GM12878 (cell line): ENCODE results near the gene ADCYAP1R1. TPM values are rescaled to one million over a fixed set of nuclear protein-coding genes. Genes with fewer than 3 reads are reported as not detected.

Experiments used
- ATAC-seq: fragments of 200-7000 bp; cut with Tn5 transposase; 3 replicates; pipeline ENCODE4 v1.9.1; 2020; ENCODE audit warnings: mild to moderate bottlenecking, moderate library complexity
- BruUV-seq: library from RNA; stranded (reverse); fragments of 400-500 nt; replicated peaks from 2 replicates; lab custom pipeline; 2021; lab: Mats Ljungman, UMichigan
- CTCF ChIA-PET: fragments of 300-600 bp; sonication (Branson Sonifier 250); formaldehyde crosslinking; extraction: SDS; loops from one replicate; lab custom pipeline; 2021; ENCODE audit warnings: inconsistent platforms; lab: Yijun Ruan, JAX
- POLR2A ChIA-PET: fragments of 350-600 bp; formaldehyde crosslinking; extraction: SDS; loops from one replicate; lab custom pipeline; 2021; ENCODE audit warnings: inconsistent platforms; lab: Charles Lee
- RAD21 ChIA-PET: fragments of 300-600 bp; sonication (Branson Sonifier 250); formaldehyde crosslinking; loops from one replicate; lab custom pipeline; 2023; ENCODE audit warnings: antibody characterized with exemption; ENCODE audit not compliant: unreplicated experiment; lab: Charles Lee
- SMC1A ChIA-PET: fragments of 300-600 bp; sonication (Branson Sonifier 250); formaldehyde crosslinking; loops from one replicate; lab custom pipeline; 2023; ENCODE audit not compliant: unreplicated experiment, uncharacterized antibody; lab: Charles Lee
- DNase-seq: peaks from one replicate; pipeline ENCODE4 v3.0.0-alpha.2; 2011; ENCODE audit warnings: low read depth, low spot score
- FAIRE-seq: peaks from 3 replicates; lab custom pipeline; 2011; peaks lifted over from hg19 to GRCh38; lab: Jason Lieb, UNC
- H2AFZ ChIP-seq: 2 replicates; pipeline ENCODE4 v1.6.0; 2011; ENCODE audit warnings: low read depth, low read length, control low read depth; ENCODE audit not compliant: control insufficient read depth
- H3K27ac ChIP-seq: 2 replicates; pipeline ENCODE4 v1.5.1; 2011; ENCODE audit warnings: control low read depth; ENCODE audit not compliant: control insufficient read depth, insufficient read depth
- H3K27me3 ChIP-seq, 2 experiments: replicated peaks in 1 of 2; 2 replicates each; pipeline versions ENCODE4 v1.6.0 to v1.6.1; 2011; ENCODE audit warnings: low read length in 1 of 2; ENCODE audit not compliant: control insufficient read depth in 2 of 2, insufficient read depth in 2 of 2
- H3K36me3 ChIP-seq, 2 experiments: 2 replicates each; pipeline ENCODE4 v1.5.1; 2011; ENCODE audit warnings: low read length in 1 of 2; ENCODE audit not compliant: control insufficient read depth in 2 of 2, insufficient read depth in 2 of 2
- H3K4me1 ChIP-seq: 2 replicates; pipeline ENCODE4 v1.6.1; 2011; ENCODE audit warnings: mild to moderate bottlenecking, low read length, moderate library complexity, mixed read lengths; ENCODE audit not compliant: control insufficient read depth, insufficient read depth
- H3K4me2 ChIP-seq: 2 replicates; pipeline ENCODE4 v1.6.0; 2011; ENCODE audit warnings: control low read depth; ENCODE audit not compliant: control insufficient read depth, insufficient read depth
- H3K4me3 ChIP-seq: fragments of 200-600 bp; sonication (generic); 2 replicates; pipeline ENCODE4 v1.5.1; 2016
- H3K79me2 ChIP-seq: 2 replicates; pipeline ENCODE4 v1.6.0; 2011; ENCODE audit warnings: low read length; ENCODE audit not compliant: control insufficient read depth, insufficient read depth
- H3K9ac ChIP-seq: 2 replicates; pipeline ENCODE4 v1.8.0; 2011; ENCODE audit warnings: low read length, control low read depth, mixed read lengths; ENCODE audit not compliant: control insufficient read depth, insufficient read depth
- H3K9me3 ChIP-seq: replicated peaks from 3 replicates; pipeline ENCODE4 v1.5.1; 2011; ENCODE audit warnings: mild to moderate bottlenecking, low read length; ENCODE audit not compliant: control insufficient read depth, insufficient read depth
- H4K20me1 ChIP-seq: 2 replicates; pipeline ENCODE4 v1.6.0; 2011; ENCODE audit not compliant: control insufficient read depth, insufficient read depth
- ASH2L ChIP-seq: fragments of 300-600, 200-600 bp; sonication (generic); IDR thresholded peaks from 2 replicates; pipeline ENCODE4 v1.6.1; 2017; ENCODE audit warnings: low read depth, mild to moderate bottlenecking, borderline replicate concordance
- FOXM1 ChIP-seq: IDR thresholded peaks from 2 replicates; pipeline ENCODE4 v1.6.1; 2012; ENCODE audit warnings: low read depth, mild to moderate bottlenecking, inconsistent platforms, low read length, moderate library complexity
- HDAC6 ChIP-seq: fragments of 200-600 bp; sonication (generic); IDR thresholded peaks from one replicate; pipeline ENCODE4 v1.8.0; 2017; ENCODE audit warnings: antibody characterized with exemption; ENCODE audit not compliant: unreplicated experiment
- MEF2B ChIP-seq: fragments of 450-650 bp; IDR thresholded peaks from 2 replicates; pipeline ENCODE4 v1.6.1; 2018; ENCODE audit warnings: mild to moderate bottlenecking, moderate library complexity; ENCODE audit not compliant: partially characterized antibody, poor library complexity, severe bottlenecking
- NRF1 ChIP-seq: conservative IDR thresholded peaks from 2 replicates; pipeline ENCODE4 v1.6.1; 2011; ENCODE audit warnings: mild to moderate bottlenecking, low read depth, low read length, improper control_type of control experiment
- POU2F2 ChIP-seq: IDR thresholded peaks from 3 replicates; pipeline ENCODE4 v1.6.1; 2011; ENCODE audit warnings: low read depth, mild to moderate bottlenecking, low read length, borderline replicate concordance
- SREBF2 ChIP-seq: IDR thresholded peaks from 2 replicates; pipeline ENCODE4 v1.6.1; 2012; ENCODE audit warnings: mild to moderate bottlenecking, low read length
- STAT3 ChIP-seq: IDR thresholded peaks from 2 replicates; pipeline ENCODE4 v1.6.1; 2011; ENCODE audit warnings: low read depth, low read length, improper control_type of control experiment
- TBL1XR1 ChIP-seq: IDR thresholded peaks from 2 replicates; pipeline ENCODE4 v1.6.1; 2012; ENCODE audit warnings: low read depth, low read length, improper control_type of control experiment
- ZNF207 ChIP-seq: fragments of 450-650 bp; IDR thresholded peaks from 2 replicates; pipeline ENCODE4 v1.6.1; 2014; ENCODE audit warnings: antibody characterized with exemption, mild to moderate bottlenecking, borderline replicate concordance
- ZSCAN29 ChIP-seq: fragments of 450-650 bp; IDR thresholded peaks from 2 replicates; pipeline ENCODE4 v1.6.1; 2017; ENCODE audit warnings: mild to moderate bottlenecking, moderate library complexity
- WGBS: methylation state at CpG from one replicate; pipeline ENCODE4 v1.1.6; 2016; ENCODE audit warnings: low lambda C conversion rate; ENCODE audit not compliant: insufficient replicate concordance, insufficient coverage; ENCODE audit errors: missing lambda C conversion rate; 5-methylcytosine and 5-hydroxymethylcytosine counted together
- in situ Hi-C: fragments of 300-500 bp; cut with MboI; formaldehyde crosslinking; loops from 9 replicates; pipeline ENCODE4 v1.14.3; 2018; ENCODE audit warnings: mixed read lengths
- intact Hi-C: fragments of 100-400 bp; cut with micrococcal nuclease; formaldehyde crosslinking; loops from one replicate; pipeline ENCODE4 v1.14.2; 2022; ENCODE audit not compliant: unreplicated experiment
- polyA plus RNA-seq, 11 experiments: library from polyadenylated mRNA; depleted of rRNA in 4 of 11; unstranded in 6 of 11; stranded (reverse) in 5 of 11; fragments of >200 nt; fragmentation: Nextera tagmentation in 4 of 11; fragmentation: Illumina TruSeq in 1 of 11; extraction: Ambion mirVana in 4 of 11; extraction: Trizol in 1 of 11; gene quantifications; 1 replicate in 1 of 11; 2 replicates in 10 of 11; pipeline versions ENCODE4 v1.2.1 to v1.2.3, GENCODE V29; 2011 to 2016; ENCODE audit warnings: inconsistent platforms in 2 of 11, missing spikeins in 2 of 11, low read depth in 1 of 11
- total RNA-seq, 4 experiments: library from RNA; depleted of rRNA in 3 of 4; stranded (reverse); fragments of >200 nt in 3 of 4; fragmentation: Illumina TruSeq in 1 of 4; extraction: Trizol in 1 of 4; gene quantifications; 2 replicates each; pipeline versions ENCODE4 v1.2.1 to v1.2.3, GENCODE V29; 2013 to 2021
- TF ChIP-seq, protein P1 (sequence below): IDR thresholded peaks from 2 replicates; pipeline ENCODE4 v1.6.1; 2011; ENCODE audit warnings: low read depth, low read length, improper control_type of control experiment, borderline replicate concordance
- TF ChIP-seq, protein P2 (sequence below): IDR thresholded peaks from 2 replicates; pipeline ENCODE4 v1.6.1; 2012; ENCODE audit warnings: mild to moderate bottlenecking, low read depth, low read length
- TF ChIP-seq, protein P3 (sequence below): fragments of 450-650 bp; formaldehyde crosslinking; IDR thresholded peaks from 2 replicates; pipeline ENCODE4 v1.5.0; 2022; ENCODE audit warnings: mild to moderate bottlenecking, missing genetic modification characterization

Gene ADCYAP1R1
- total and polyA plus RNA-seq, 10 of the 15 experiments (the other 5 are each of a cell fraction or from before 2014, with no cell fraction given): not detected

- no peak for TF ChIP-seq POU2F2
- TF ChIP-seq MEF2B: no peak
- no peak for TF ChIP-seq STAT3
- TF ChIP-seq NRF1: no peak
Measured at GRCh38 chr7:31020161-31020560, 31.9 kb upstream of the ADCYAP1R1 start (continued).

DNA sequence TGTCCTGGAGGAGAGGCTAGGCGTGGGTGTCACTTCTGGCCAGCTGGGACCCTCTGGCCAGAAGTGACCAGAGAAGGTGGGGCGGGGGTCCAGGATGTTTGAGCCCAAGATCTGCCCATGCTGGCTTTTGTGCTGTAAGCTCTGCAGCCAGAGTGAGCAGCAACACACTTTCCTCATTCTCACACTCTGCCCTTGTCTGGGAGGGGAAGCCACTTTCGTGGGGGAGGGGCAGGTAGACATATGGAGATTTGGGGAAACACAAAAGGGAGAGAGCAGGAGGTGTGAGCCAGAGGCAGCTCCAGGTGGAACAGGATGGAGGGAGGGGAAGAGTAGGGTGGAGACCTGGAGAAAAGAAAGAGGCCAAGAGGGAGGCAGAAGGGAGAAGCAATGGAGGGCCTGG, 31.5 kb upstream of the ADCYAP1R1 start:
- TF ChIP-seq SREBF2 (no peak), HDAC6 (no peak), ZNF207 (no peak), ASH2L (no peak), ZSCAN29 (no peak), FOXM1 (no peak), TBL1XR1 (no peak)
- TF ChIP-seq, protein P1, sequence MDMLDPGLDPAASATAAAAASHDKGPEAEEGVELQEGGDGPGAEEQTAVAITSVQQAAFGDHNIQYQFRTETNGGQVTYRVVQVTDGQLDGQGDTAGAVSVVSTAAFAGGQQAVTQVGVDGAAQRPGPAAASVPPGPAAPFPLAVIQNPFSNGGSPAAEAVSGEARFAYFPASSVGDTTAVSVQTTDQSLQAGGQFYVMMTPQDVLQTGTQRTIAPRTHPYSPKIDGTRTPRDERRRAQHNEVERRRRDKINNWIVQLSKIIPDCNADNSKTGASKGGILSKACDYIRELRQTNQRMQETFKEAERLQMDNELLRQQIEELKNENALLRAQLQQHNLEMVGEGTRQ: no peak
- TF ChIP-seq, protein P2, sequence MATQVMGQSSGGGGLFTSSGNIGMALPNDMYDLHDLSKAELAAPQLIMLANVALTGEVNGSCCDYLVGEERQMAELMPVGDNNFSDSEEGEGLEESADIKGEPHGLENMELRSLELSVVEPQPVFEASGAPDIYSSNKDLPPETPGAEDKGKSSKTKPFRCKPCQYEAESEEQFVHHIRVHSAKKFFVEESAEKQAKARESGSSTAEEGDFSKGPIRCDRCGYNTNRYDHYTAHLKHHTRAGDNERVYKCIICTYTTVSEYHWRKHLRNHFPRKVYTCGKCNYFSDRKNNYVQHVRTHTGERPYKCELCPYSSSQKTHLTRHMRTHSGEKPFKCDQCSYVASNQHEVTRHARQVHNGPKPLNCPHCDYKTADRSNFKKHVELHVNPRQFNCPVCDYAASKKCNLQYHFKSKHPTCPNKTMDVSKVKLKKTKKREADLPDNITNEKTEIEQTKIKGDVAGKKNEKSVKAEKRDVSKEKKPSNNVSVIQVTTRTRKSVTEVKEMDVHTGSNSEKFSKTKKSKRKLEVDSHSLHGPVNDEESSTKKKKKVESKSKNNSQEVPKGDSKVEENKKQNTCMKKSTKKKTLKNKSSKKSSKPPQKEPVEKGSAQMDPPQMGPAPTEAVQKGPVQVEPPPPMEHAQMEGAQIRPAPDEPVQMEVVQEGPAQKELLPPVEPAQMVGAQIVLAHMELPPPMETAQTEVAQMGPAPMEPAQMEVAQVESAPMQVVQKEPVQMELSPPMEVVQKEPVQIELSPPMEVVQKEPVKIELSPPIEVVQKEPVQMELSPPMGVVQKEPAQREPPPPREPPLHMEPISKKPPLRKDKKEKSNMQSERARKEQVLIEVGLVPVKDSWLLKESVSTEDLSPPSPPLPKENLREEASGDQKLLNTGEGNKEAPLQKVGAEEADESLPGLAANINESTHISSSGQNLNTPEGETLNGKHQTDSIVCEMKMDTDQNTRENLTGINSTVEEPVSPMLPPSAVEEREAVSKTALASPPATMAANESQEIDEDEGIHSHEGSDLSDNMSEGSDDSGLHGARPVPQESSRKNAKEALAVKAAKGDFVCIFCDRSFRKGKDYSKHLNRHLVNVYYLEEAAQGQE: no peak
- TF ChIP-seq, protein P3, sequence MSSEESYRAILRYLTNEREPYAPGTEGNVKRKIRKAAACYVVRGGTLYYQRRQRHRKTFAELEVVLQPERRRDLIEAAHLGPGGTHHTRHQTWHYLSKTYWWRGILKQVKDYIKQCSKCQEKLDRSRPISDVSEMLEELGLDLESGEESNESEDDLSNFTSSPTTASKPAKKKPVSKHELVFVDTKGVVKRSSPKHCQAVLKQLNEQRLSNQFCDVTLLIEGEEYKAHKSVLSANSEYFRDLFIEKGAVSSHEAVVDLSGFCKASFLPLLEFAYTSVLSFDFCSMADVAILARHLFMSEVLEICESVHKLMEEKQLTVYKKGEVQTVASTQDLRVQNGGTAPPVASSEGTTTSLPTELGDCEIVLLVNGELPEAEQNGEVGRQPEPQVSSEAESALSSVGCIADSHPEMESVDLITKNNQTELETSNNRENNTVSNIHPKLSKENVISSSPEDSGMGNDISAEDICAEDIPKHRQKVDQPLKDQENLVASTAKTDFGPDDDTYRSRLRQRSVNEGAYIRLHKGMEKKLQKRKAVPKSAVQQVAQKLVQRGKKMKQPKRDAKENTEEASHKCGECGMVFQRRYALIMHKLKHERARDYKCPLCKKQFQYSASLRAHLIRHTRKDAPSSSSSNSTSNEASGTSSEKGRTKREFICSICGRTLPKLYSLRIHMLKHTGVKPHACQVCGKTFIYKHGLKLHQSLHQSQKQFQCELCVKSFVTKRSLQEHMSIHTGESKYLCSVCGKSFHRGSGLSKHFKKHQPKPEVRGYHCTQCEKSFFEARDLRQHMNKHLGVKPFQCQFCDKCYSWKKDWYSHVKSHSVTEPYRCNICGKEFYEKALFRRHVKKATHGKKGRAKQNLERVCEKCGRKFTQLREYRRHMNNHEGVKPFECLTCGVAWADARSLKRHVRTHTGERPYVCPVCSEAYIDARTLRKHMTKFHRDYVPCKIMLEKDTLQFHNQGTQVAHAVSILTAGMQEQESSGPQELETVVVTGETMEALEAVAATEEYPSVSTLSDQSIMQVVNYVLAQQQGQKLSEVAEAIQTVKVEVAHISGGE (CRISPR knock-in tag): no peak

More for the DNA sequence above, 31.5 kb upstream of the ADCYAP1R1 start:
- H3K27me3 ChIP-seq: no peaks in the 10 kb centered on the region
- in situ Hi-C loops (no loop called here), intact Hi-C loops (no loop called here)
- POLR2A ChIA-PET: no interaction called here
- H3K36me3 ChIP-seq: no peaks in the 10 kb centered on the region
- no TSS peak for BruUV-seq
- SMC1A ChIA-PET: interaction anchor here (0.5 kb wide), 1 partner anchor 102 kb away, joined by 3 read pairs; no protein-coding TSS in a partner anchor
- H3K4me3 ChIP-seq: no peak overlapping the region
- no peak overlapping the region for H3K4me2 ChIP-seq
- ATAC-seq: no peak
- RAD21 ChIA-PET: no interaction called here
- FAIRE-seq: no peak
- no peak overlapping the region for H3K9ac ChIP-seq
- no peaks in the 10 kb centered on the region for H3K79me2 ChIP-seq
- no peak overlapping the region for H3K27ac ChIP-seq
- no peaks in the 10 kb centered on the region for H4K20me1 ChIP-seq
- H3K9me3 ChIP-seq: peaks cover 3% of the 10 kb centered on the region; the same call in 1 of the 3 replicates
- CTCF ChIA-PET: no interaction called here
- no peaks in the 10 kb centered on the region; the same call in 1 of the 2 replicates for H3K4me1 ChIP-seq
- no peak overlapping the region for H2AFZ ChIP-seq
- DNase-seq: no peak
- WGBS: 0% methylated on average over 3 of the region's 3 CpGs
